AG20443 (cell line): ENCODE data around the gene SLC29A2.
A peak's percentile ranks its signal among the peaks of the same experiment; 100 is the strongest.
"Not testable (repeated sequence)": the region's sequence is repeated elsewhere in the genome, so short reads cannot be mapped to it uniquely, and the experiment has no call there.

Source experiments
- DNase-seq: peaks from one replicate; pipeline ENCODE4 v3.0.0; 2012; ENCODE audit warnings: low spot score, mixed read lengths

The SLC29A2 gene

GRCh38 chr11:66386171-66387069 lies 14.9 kb upstream of the SLC29A2 start:
- DNase-seq: peak; percentile 77

- DNase-seq: not testable (repeated sequence)
Observed at GRCh38 chr11:66384316-66384715, 12.8 kb upstream of the SLC29A2 start.

- not testable (repeated sequence) for DNase-seq
Observed at GRCh38 chr11:66380264-66380663, 8.7 kb upstream of the SLC29A2 start.

GRCh38 chr11:66373690-66374287 lies 2.2 kb upstream of the SLC29A2 start:
- DNase-seq: not testable (repeated sequence)

GRCh38 chr11:66373265-66373664 lies 1.7 kb upstream of the SLC29A2 start:
- no peak for DNase-seq

- no peak for DNase-seq
Observed at GRCh38 chr11:66369073-66369894, 2.3 kb downstream of the SLC29A2 start.

- no peak for DNase-seq
Observed at GRCh38 chr11:66368484-66368883, 3.1 kb downstream of the SLC29A2 start.

GRCh38 chr11:66367561-66368312 lies 3.8 kb downstream of the SLC29A2 start:
- DNase-seq: no peak

- DNase-seq: no peak
Observed at GRCh38 chr11:66366844-66367477, 4.6 kb downstream of the SLC29A2 start.

- no peak for DNase-seq
Observed at GRCh38 chr11:66365711-66366619, 5.6 kb downstream of the SLC29A2 start.

GRCh38 chr11:66365166-66365565 lies 6.4 kb downstream of the SLC29A2 start:
- no peak for DNase-seq

GRCh38 chr11:66363805-66364535 lies 7.6 kb downstream of the SLC29A2 start:
- DNase-seq: peak; percentile 66

- no peak for DNase-seq
Observed at GRCh38 chr11:66363187-66363601, 8.4 kb downstream of the SLC29A2 start.

- DNase-seq: no peak
Observed at GRCh38 chr11:66362481-66363147, 8.9 kb downstream of the SLC29A2 start.

- DNase-seq: no peak
Observed at GRCh38 chr11:66361502-66361941, 10.0 kb downstream of the SLC29A2 start.

GRCh38 chr11:66360406-66361073 lies 11.0 kb downstream of the SLC29A2 start:
- DNase-seq: no peak

- DNase-seq: no peak
Observed at GRCh38 chr11:66359662-66360087, 11.9 kb downstream of the SLC29A2 start.

- DNase-seq: not testable (repeated sequence)
Observed at GRCh38 chr11:66350560-66351235, 20.9 kb downstream of the SLC29A2 start.
